ENCODE data around the gene RNF183.
"Not testable (repeated sequence)": the region's sequence is repeated elsewhere in the genome, so short reads cannot be mapped to it uniquely, and the experiment has no call there.

RNF183 gene

DNA sequence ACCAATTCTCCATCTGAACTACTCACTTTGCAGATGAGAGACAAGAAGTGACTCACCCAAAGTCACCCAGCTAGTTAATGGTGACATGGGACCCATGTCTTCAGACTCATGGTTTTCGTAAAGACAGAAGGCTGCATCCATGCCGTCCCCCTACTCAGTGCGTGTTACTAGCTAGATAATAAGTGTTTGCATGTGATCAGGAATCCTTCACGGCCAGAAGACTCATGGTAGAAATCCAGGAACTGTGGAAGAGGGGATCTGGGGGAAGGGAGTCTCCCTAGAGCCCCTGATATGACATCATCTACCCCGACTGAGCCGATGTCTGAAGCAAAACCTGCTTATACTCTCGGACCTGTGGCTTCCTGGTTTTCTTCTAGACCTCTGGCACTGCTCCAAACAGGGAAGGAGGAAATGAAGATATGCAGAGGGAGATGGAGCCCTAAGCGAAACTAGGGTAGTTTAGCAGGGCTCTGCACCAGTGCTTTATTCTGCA lies 3.3 kb downstream of the RNF183 start:
- Histone ChIP-seq H3K27ac (ENCODE audit: insufficient read depth, low read depth, low read length, poor library complexity, severe bottlenecking) (no peak overlapping the region), H3K36me3 (ENCODE audit: control insufficient read depth, insufficient read depth, low read length) (no peaks in the 10 kb centered on the region), H3K9me3 (ENCODE audit: control insufficient read depth, low read length) (no peaks in the 10 kb centered on the region), H3K27me3 (ENCODE audit: control insufficient read depth, insufficient read depth, low read length, poor library complexity, severe bottlenecking) (no peaks in the 10 kb centered on the region), H3K4me3 (ENCODE audit: insufficient read depth, low read depth, low read length) (no peak overlapping the region), H3K4me1 (ENCODE audit: control insufficient read depth, insufficient read depth, low read length) (no peaks in the 10 kb centered on the region)
- WGBS, 2 experiments, result 86 to 91% methylated on average over 8 of the region's 8 CpGs

DNA sequence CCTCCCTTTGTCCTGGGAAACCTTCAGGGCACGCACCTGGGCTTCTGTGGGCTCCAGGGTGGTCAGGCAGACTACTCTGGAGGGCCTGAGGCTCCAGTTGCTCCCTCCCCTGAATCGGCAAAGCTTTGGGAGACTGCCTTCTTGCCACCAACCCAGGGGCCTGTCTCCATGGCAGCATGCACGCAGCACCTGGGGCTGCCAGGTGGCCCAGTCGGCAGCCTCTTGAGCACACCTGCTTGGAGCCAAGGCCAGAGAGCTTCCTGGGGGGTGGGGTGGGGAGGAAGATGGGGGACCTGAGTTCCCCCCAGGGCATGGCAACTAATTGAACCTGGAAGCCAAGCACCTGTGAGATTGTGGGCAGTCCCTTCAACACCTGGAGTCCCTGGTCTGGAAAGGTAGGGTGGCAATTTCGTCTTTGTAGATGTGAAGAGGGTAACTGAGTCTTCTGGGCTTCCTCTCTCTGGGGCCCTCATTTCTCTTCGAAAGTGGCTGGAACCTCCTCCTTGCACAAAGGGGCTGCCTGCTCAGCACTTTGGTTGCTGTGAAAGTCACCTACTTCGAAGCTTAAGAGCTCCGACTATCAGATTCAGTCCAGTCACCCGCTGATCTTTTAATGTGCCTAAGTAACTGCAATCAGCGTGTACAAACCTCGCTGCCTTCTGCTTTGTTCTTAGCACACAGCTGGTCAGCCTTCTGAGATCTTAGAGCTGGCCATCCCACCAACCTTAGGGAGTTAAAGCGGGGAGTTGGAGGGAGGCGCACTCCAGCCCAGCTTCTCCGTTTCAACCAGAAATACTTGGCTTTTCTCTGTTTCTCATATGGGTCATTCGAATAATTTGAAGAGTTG lies 4.0 kb downstream of the RNF183 start:
- Histone ChIP-seq H3K36me3 (ENCODE audit: control insufficient read depth, insufficient read depth, low read length) (no peaks in the 10 kb centered on the region), H3K27me3 (ENCODE audit: control insufficient read depth, insufficient read depth, low read length, poor library complexity, severe bottlenecking) (no peaks in the 10 kb centered on the region), H3K4me3 (ENCODE audit: insufficient read depth, low read depth, low read length) (no peak overlapping the region), H3K27ac (ENCODE audit: insufficient read depth, low read depth, low read length, poor library complexity, severe bottlenecking) (no peak overlapping the region), H3K4me1 (ENCODE audit: control insufficient read depth, insufficient read depth, low read length) (no peaks in the 10 kb centered on the region), H3K9me3 (ENCODE audit: control insufficient read depth, low read length) (no peaks in the 10 kb centered on the region)
- WGBS, 2 experiments, result 82 to 90% methylated on average over 13 to 15 of the region's 15 CpGs

DNA sequence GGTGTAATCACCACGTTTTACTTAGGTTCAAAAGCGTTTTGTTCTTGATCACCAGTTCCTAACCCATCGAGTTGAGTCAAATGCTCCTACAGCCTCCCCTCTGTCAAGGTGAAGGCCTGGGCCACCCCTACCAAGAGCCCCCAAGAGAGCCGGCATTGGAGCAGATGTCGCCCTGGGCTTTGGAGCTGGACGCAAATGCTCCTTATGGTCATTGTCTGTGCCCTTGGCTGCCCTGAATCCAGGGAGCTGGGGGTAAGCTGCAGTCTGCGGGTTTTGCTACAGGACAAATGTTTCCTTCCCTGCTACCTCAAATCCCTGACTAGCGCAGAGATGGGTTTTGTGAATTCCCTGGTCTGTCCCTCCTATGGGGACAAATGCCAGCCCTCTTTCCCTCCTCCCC lies 4.9 kb downstream of the RNF183 start:
- WGBS, 2 experiments, result 92 to 94% methylated on average over 8 of the region's 8 CpGs
- no peaks in the 10 kb centered on the region for H3K36me3 ChIP-seq (ENCODE audit: control insufficient read depth, insufficient read depth, low read length)
- no peak overlapping the region for H3K4me3 ChIP-seq (ENCODE audit: insufficient read depth, low read depth, low read length)
- H3K4me1 ChIP-seq (ENCODE audit: control insufficient read depth, insufficient read depth, low read length), result no peaks in the 10 kb centered on the region
- H3K27me3 ChIP-seq (ENCODE audit: control insufficient read depth, insufficient read depth, low read length, poor library complexity, severe bottlenecking), result no peaks in the 10 kb centered on the region
- H3K27ac ChIP-seq (ENCODE audit: insufficient read depth, low read depth, low read length, poor library complexity, severe bottlenecking), result no peak overlapping the region
- H3K9me3 ChIP-seq (ENCODE audit: control insufficient read depth, low read length), result no peaks in the 10 kb centered on the region

DNA sequence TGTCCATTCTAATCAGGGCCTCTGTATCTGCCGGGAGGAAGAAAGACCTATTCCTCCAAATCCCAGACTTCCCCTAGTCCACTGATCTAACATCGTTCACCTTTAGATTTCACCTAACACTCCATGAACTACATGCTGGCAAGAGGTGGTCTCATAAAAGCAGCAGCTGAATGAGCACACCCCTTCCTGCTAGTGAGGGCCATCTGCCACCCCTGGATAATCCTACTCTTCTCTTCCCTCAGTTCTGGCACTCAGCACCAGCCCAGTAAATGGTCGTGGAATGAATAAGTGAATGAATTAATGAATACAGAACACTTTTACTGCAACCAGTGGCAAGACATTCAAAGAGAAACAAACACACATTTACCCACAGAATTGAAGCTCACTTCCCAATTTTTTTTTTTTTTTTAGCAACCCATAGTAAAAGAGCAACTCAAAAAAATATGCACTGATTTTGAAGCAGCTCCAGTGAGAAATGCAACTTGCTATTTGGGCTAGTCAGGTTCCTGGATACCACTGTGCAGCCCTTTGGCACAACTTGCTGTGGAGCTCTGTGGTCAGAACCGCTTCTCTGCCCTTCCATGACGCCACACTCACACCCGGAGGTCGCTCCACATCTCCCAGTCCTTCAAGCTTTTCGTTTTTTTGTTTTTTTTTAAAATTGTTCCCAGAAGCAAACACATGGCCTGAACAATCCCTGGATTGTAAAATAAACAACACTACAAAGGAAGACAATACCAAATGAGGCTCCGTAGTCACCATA lies 6.2 kb downstream of the RNF183 start:
- 89 to 90% methylated on average over 8 to 9 of the region's 9 CpGs for WGBS, 2 experiments
- Histone ChIP-seq H3K27ac (ENCODE audit: insufficient read depth, low read depth, low read length, poor library complexity, severe bottlenecking) (no peak overlapping the region), H3K4me1 (ENCODE audit: control insufficient read depth, insufficient read depth, low read length) (no peaks in the 10 kb centered on the region), H3K9me3 (ENCODE audit: control insufficient read depth, low read length) (no peaks in the 10 kb centered on the region), H3K4me3 (ENCODE audit: insufficient read depth, low read depth, low read length) (no peak overlapping the region), H3K36me3 (ENCODE audit: control insufficient read depth, insufficient read depth, low read length) (peaks cover 5% of the 10 kb centered on the region), H3K27me3 (ENCODE audit: control insufficient read depth, insufficient read depth, low read length, poor library complexity, severe bottlenecking) (no peaks in the 10 kb centered on the region)

DNA sequence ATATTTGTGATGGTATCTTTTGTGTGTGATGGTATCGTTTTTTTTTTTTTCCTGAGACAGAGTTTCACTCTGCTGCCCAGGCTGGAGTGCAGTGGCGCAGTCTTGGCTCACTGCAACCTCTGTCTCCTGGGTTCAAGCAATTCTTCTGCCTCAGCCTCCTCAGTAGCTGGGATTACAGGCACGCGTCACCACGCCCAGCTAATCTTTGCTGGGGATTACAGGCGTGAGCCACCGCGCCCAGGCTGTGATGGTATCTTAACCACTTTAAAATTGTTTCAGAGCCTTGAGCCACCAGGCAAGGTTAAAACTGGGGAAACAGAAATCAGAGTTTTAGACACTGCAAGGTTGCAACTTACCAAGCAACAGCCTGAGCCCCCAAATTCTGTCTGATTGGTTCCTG lies 6.9 kb downstream of the RNF183 start:
- not testable (repeated sequence) for H3K27ac ChIP-seq (ENCODE audit: insufficient read depth, low read depth, low read length, poor library complexity, severe bottlenecking); H3K27me3 ChIP-seq (ENCODE audit: control insufficient read depth, insufficient read depth, low read length, poor library complexity, severe bottlenecking); H3K4me1 ChIP-seq (ENCODE audit: control insufficient read depth, insufficient read depth, low read length); H3K4me3 ChIP-seq (ENCODE audit: insufficient read depth, low read depth, low read length); H3K9me3 ChIP-seq (ENCODE audit: control insufficient read depth, low read length)
- WGBS, 2 experiments, result 92% methylated on average over 8 of the region's 8 CpGs
- peaks cover 13% of the 10 kb centered on the region for H3K36me3 ChIP-seq (ENCODE audit: control insufficient read depth, insufficient read depth, low read length)

DNA sequence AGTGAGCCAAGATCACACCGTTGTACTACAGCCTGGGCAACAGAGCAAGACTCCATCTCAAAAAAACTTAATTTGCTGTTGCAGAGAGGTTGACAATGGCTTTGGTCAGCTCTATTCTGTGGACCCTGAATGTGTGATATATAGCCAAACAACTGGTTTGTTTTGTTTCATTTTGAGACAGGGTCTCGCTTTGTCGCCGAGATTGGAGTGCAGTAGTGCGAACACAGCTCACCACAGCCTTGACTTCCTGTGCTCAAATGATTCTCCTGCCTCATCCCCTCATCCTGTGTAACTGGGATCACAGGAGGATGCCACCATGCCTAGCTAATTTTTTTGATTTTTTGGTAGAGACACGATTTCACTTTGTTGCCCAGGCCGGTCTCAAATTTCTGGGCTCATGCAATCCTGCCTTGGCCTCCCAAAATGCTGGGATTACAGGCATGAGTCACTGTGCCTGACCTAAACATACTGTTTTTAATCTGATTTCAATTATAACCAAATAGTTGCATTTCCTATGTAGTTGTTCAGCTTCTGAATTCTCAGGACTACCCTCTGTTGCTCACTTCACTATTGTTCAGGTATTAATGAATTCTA lies 9.8 kb downstream of the RNF183 start:
- 94 to 96% methylated on average over 7 of the region's 7 CpGs for WGBS, 2 experiments
- H3K36me3 ChIP-seq (ENCODE audit: control insufficient read depth, insufficient read depth, low read length), result peaks cover 31% of the 10 kb centered on the region

DNA sequence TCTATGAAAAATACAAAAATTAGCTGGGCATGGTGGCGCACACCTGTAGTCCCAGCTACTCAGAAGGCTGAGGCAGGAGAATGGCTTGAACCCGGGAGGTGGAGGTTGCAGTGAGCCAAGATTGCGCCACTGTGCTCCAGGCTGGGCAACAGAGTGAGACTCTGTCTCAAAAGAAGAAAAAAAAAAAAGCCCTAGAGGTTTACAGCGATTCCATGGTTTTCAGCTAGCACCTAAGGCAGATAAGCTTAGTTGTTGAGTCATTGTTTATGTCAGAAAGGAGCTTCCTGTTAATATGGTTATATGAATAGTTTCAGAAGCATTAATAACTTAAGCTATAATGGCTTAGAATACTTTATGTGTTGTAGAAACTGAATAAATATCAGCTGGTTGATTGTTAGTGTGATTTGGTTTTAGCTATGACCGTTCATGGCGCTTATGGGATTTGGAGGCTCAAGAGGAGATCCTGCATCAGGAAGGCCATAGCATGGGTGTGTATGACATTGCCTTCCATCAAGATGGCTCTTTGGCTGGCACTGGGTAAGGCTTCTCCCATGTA lies 13.0 kb downstream of the RNF183 start:
- no peaks in the 10 kb centered on the region for H3K4me1 ChIP-seq (ENCODE audit: control insufficient read depth, insufficient read depth, low read length)
- no peaks in the 10 kb centered on the region for H3K9me3 ChIP-seq (ENCODE audit: control insufficient read depth, low read length)
- H3K27me3 ChIP-seq (ENCODE audit: control insufficient read depth, insufficient read depth, low read length, poor library complexity, severe bottlenecking), result no peaks in the 10 kb centered on the region
- WGBS, 2 experiments, result 92 to 97% methylated on average over 6 of the region's 6 CpGs
- H3K4me3 ChIP-seq (ENCODE audit: insufficient read depth, low read depth, low read length), result no peak overlapping the region
- no peak overlapping the region for H3K27ac ChIP-seq (ENCODE audit: insufficient read depth, low read depth, low read length, poor library complexity, severe bottlenecking)
- peaks cover 53% of the 10 kb centered on the region for H3K36me3 ChIP-seq (ENCODE audit: control insufficient read depth, insufficient read depth, low read length)

More for the DNA sequence above, 9.8 kb downstream of the RNF183 start:
- Histone ChIP-seq H3K4me3 (ENCODE audit: insufficient read depth, low read depth, low read length) (no peak overlapping the region), H3K27me3 (ENCODE audit: control insufficient read depth, insufficient read depth, low read length, poor library complexity, severe bottlenecking) (no peaks in the 10 kb centered on the region), H3K4me1 (ENCODE audit: control insufficient read depth, insufficient read depth, low read length) (no peaks in the 10 kb centered on the region), H3K27ac (ENCODE audit: insufficient read depth, low read depth, low read length, poor library complexity, severe bottlenecking) (no peak overlapping the region), H3K9me3 (ENCODE audit: control insufficient read depth, low read length) (no peaks in the 10 kb centered on the region)

DNA sequence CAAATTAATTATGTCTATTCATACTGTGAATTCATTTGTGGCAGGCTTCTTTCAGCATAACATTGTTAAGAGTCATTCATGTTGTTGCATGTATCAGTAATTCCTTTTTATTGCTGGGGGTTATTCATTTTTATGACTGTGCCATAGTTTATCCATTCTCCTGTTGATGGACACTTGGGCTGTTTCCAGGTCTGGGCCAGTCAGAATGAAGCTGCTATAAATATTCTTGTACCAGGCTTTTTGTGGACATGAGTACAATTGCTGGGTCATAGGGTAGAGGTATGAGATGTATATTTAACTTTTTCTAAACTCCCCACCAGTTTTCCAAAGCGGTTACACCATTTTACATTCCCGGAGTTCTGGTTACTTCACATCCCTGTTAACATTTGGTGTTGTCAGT lies 14.1 kb downstream of the RNF183 start:
- Histone ChIP-seq H3K9me3 (ENCODE audit: control insufficient read depth, low read length) (no peaks in the 10 kb centered on the region), H3K36me3 (ENCODE audit: control insufficient read depth, insufficient read depth, low read length) (peaks cover 62% of the 10 kb centered on the region), H3K27ac (ENCODE audit: insufficient read depth, low read depth, low read length, poor library complexity, severe bottlenecking) (no peak overlapping the region), H3K27me3 (ENCODE audit: control insufficient read depth, insufficient read depth, low read length, poor library complexity, severe bottlenecking) (no peaks in the 10 kb centered on the region), H3K4me3 (ENCODE audit: insufficient read depth, low read depth, low read length) (no peak overlapping the region), H3K4me1 (ENCODE audit: control insufficient read depth, insufficient read depth, low read length) (no peaks in the 10 kb centered on the region)
- WGBS, 2 experiments, result 91 to 95% methylated on average over 2 of the region's 2 CpGs

DNA sequence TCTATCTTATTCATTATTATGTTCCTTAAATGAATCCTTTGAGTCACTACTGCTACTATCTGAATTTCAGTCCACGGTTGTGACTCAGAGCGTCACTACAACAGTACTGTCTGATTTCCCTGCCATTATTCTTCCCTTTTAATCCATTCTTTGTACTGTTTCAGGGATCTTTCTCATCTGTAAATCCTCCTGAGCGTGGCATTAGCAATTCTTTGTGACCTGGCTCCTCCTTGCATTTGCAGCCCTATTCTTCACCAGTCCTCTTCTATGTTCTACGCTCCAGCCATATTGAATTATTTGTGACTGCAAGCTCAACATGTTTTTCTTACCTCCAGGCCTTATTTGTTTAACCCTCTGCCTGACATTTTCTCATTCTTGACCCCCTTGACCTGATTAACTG lies 21.8 kb downstream of the RNF183 start:
- Histone ChIP-seq H3K27me3 (ENCODE audit: control insufficient read depth, insufficient read depth, low read length, poor library complexity, severe bottlenecking) (no peaks in the 10 kb centered on the region), H3K36me3 (ENCODE audit: control insufficient read depth, insufficient read depth, low read length) (peaks cover 60% of the 10 kb centered on the region), H3K4me1 (ENCODE audit: control insufficient read depth, insufficient read depth, low read length) (peaks cover 2% of the 10 kb centered on the region), H3K27ac (ENCODE audit: insufficient read depth, low read depth, low read length, poor library complexity, severe bottlenecking) (no peak overlapping the region), H3K9me3 (ENCODE audit: control insufficient read depth, low read length) (no peaks in the 10 kb centered on the region), H3K4me3 (ENCODE audit: insufficient read depth, low read depth, low read length) (no peak overlapping the region)
- WGBS, 2 experiments, result 91 to 95% methylated on average over 4 of the region's 4 CpGs

DNA sequence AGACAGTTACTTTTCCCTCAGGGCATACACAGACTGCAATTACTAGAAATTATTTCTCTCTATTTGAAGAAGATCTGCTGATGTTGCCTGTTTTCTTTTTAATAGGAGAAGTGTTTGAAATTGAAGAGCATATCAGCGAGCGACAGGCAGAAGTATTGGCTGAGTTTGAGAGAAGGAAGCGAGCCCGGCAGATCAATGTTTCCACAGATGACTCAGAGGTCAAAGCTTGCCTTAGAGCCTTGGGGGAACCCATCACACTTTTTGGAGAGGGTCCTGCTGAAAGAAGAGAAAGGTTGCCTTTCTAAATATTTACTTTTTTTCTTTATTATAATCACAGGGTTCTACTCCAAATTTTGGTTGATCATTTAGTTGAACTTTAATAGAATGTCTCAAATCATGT lies 24.3 kb downstream of the RNF183 start:
- no peak overlapping the region for H3K27ac ChIP-seq (ENCODE audit: insufficient read depth, low read depth, low read length, poor library complexity, severe bottlenecking)
- 95 to 97% methylated on average over 4 of the region's 4 CpGs for WGBS, 2 experiments
- H3K27me3 ChIP-seq (ENCODE audit: control insufficient read depth, insufficient read depth, low read length, poor library complexity, severe bottlenecking), result no peaks in the 10 kb centered on the region
- H3K4me1 ChIP-seq (ENCODE audit: control insufficient read depth, insufficient read depth, low read length), result peaks cover 3% of the 10 kb centered on the region
- H3K4me3 ChIP-seq (ENCODE audit: insufficient read depth, low read depth, low read length), result no peak overlapping the region
- peaks cover 40% of the 10 kb centered on the region for H3K36me3 ChIP-seq (ENCODE audit: control insufficient read depth, insufficient read depth, low read length)
- no peaks in the 10 kb centered on the region for H3K9me3 ChIP-seq (ENCODE audit: control insufficient read depth, low read length)

All from ectodermal cell (in vitro differentiated cells).